Measurements from ENCODE around the gene STXBP5L. TPM values are rescaled to one million over a fixed set of nuclear protein-coding genes. Genes with fewer than 3 reads are reported as not detected.

STXBP5L gene
- total RNA-seq, result not detected
- not detected for polyA plus RNA-seq (2013, experiment 1 of 2)
- polyA plus RNA-seq (2013, experiment 2 of 2), result not detected
- total RNA-seq, result 0 to 0.24 (median 0) reads per million in 172 experiments

DNA sequence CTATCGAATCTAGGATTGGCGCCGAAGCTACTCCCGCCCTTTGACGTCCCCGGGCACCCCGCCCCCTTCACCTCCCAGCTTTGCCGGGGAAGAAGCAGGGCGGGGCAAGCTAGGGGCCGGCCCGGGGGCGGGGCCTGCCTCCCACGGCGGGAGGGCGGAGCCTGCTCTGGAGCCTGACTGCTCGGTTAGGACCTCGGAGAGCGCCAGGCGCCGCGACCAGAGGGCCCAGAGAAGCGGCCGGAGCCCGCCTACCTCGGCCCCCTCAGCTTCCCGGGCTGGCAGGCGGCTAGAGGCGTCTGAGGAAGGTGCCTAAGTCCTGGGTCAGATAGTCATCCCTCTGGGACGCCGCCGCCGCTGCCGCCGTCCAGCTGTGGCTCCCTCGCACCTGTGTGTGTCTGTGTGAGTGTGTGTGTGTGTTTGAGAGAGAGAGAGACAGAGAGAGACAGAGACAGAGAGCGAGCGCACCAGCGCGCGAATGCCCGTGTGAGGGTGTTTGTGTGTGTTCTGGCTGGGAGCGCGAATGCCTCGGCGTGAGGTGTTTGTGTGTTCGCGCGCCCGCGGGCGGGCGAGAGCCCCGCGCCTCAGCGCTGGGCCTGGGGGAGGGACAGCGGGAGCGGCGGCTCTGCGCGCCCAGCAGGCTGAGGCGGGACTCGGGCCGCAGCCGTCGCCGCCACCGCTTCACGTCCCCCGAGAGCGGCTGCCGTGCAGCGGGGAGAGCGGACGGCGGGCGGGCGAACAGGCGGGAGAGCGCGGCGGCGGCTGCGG, at the start of gene STXBP5L:
Gene STXBP5L (plus strand): TSS at position 176 of the 765 bp plus-strand sequence. CDS start 1,374 bp downstream, outside the sequence.
- H3K27me3 ChIP-seq (ENCODE audit: control insufficient read depth in 1 of 2, insufficient read depth in 2 of 2, low read length in 2 of 2), result peaks cover 26 to 60% of the 10 kb centered on the region in 2 experiments

DNA sequence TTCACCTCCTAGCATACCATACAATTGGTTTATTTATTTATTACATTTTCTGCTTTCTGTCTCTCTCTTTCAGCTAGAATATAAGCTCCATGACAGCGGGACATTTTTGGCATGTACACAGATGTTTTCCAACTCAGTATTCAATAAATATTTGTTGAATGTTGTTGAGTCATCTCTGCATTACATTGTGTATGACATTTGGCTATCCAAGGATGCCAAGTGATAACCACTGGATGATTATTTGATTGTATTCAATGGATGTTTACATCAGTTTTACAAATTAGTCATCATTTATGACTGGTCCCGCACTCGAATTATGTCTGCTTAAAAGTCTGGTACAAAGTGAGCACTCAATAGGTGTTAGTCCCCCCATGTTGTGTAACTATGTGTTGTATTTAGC, 49.5 kb upstream of the STXBP5L start:
- Mint-ChIP-seq H3K27ac (no peak overlapping the region), H3K36me3 (ENCODE audit: low read depth) (no peaks in the 10 kb centered on the region), H3K4me1 (ENCODE audit: low read depth) (no peaks in the 10 kb centered on the region), H3K27me3 (peaks cover 16% of the 10 kb centered on the region), H3K4me3 (no peak overlapping the region), H3K9me3 (no peaks in the 10 kb centered on the region)
- Histone ChIP-seq H3K9me3 (ENCODE audit: control insufficient read depth in 1 of 2, insufficient read depth in 1 of 2, low read length in 2 of 2) (no peaks in the 10 kb centered on the region), H3K4me3 (ENCODE audit: low read length) (no peak overlapping the region), H3K4me1 (ENCODE audit: insufficient read depth, low read length) (no peaks in the 10 kb centered on the region), H3K36me3 (ENCODE audit: insufficient read depth, low read length) (no peaks in the 10 kb centered on the region), H3K27me3 (ENCODE audit: control insufficient read depth in 1 of 2, insufficient read depth in 2 of 2, low read length in 2 of 2) (no peaks in the 10 kb centered on the region), H3K27ac (ENCODE audit: low read depth in 1 of 2, low read length in 2 of 2) (no peak overlapping the region)
- TF ChIP-seq, protein P1, sequence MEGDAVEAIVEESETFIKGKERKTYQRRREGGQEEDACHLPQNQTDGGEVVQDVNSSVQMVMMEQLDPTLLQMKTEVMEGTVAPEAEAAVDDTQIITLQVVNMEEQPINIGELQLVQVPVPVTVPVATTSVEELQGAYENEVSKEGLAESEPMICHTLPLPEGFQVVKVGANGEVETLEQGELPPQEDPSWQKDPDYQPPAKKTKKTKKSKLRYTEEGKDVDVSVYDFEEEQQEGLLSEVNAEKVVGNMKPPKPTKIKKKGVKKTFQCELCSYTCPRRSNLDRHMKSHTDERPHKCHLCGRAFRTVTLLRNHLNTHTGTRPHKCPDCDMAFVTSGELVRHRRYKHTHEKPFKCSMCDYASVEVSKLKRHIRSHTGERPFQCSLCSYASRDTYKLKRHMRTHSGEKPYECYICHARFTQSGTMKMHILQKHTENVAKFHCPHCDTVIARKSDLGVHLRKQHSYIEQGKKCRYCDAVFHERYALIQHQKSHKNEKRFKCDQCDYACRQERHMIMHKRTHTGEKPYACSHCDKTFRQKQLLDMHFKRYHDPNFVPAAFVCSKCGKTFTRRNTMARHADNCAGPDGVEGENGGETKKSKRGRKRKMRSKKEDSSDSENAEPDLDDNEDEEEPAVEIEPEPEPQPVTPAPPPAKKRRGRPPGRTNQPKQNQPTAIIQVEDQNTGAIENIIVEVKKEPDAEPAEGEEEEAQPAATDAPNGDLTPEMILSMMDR (IDR thresholded peaks at IDR 0.05), result no peak
- ChIA-PET POLR2A (no interaction called here), CTCF (no interaction called here)
- intact Hi-C loops (cut with DNase I, micrococcal nuclease), result no loop called here
- ATAC-seq (ENCODE audit: poor library complexity) (no peak), DNase-seq (no peak)

More for the DNA sequence above, at the start of gene STXBP5L:
- H3K9me3 Mint-ChIP-seq, result peaks cover 13% of the 10 kb centered on the region
- TF ChIP-seq, protein P1 (IDR thresholded peaks at IDR 0.05), result no peak
- POLR2A ChIA-PET, result no interaction called here
- peak within 1 kb of the TSS; percentile 33 for H3K4me3 ChIP-seq (ENCODE audit: low read length)
- intact Hi-C loops (cut with DNase I, micrococcal nuclease), result no loop called here
- H3K36me3 ChIP-seq (ENCODE audit: insufficient read depth, low read length), result no peaks in the 10 kb centered on the region
- DNase-seq (peak in 7 of 14 experiments; percentile 3 to 42 (median 18)), ATAC-seq (ENCODE audit: poor library complexity) (no peak)
- no peak within 1 kb of the TSS for H3K27ac Mint-ChIP-seq
- peaks cover 11% of the 10 kb centered on the region for H3K4me1 ChIP-seq (ENCODE audit: insufficient read depth, low read length)
- H3K4me1 Mint-ChIP-seq (ENCODE audit: low read depth), result peaks cover 22% of the 10 kb centered on the region
- no peaks in the 10 kb centered on the region for H3K36me3 Mint-ChIP-seq (ENCODE audit: low read depth)
- CTCF ChIA-PET, result no interaction called here
- peaks cover 0 to 15% of the 10 kb centered on the region in 2 experiments for H3K9me3 ChIP-seq (ENCODE audit: control insufficient read depth in 1 of 2, insufficient read depth in 1 of 2, low read length in 2 of 2)
- H3K4me3 Mint-ChIP-seq, result peak within 1 kb of the TSS; percentile 66
- peaks cover 81% of the 10 kb centered on the region for H3K27me3 Mint-ChIP-seq
- H3K27ac ChIP-seq (ENCODE audit: low read depth in 1 of 2, low read length in 2 of 2), result no peak within 1 kb of the TSS

DNA sequence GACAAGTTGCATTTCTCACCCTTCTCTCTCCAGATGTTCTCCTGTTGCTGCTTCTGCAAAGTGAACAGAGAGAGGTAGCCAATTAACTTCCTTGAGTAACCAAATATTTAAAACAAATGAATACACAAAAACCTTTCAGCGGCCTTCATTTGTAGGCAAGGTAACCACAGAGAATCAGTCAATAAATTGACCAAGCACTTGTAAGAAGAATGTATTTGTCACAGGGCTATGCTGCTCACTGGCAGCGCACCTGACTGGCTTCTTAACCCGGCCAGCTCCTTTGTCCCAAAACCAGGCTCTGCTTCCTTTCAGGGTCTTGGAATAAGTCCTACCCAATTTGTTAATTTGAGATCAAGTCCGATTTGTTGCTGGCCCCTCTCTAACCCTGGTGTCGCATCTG, 43.5 kb upstream of the STXBP5L start:
- Histone ChIP-seq H3K4me1 (ENCODE audit: insufficient read depth, low read length) (no peaks in the 10 kb centered on the region), H3K27ac (ENCODE audit: low read depth in 1 of 2, low read length in 2 of 2) (no peak overlapping the region), H3K27me3 (ENCODE audit: control insufficient read depth in 1 of 2, insufficient read depth in 2 of 2, low read length in 2 of 2) (no peaks in the 10 kb centered on the region), H3K9me3 (ENCODE audit: control insufficient read depth in 1 of 2, insufficient read depth in 1 of 2, low read length in 2 of 2) (no peaks in the 10 kb centered on the region), H3K4me3 (ENCODE audit: low read length) (no peak overlapping the region), H3K36me3 (ENCODE audit: insufficient read depth, low read length) (no peaks in the 10 kb centered on the region)
- Mint-ChIP-seq H3K4me1 (ENCODE audit: low read depth) (no peaks in the 10 kb centered on the region), H3K9me3 (no peaks in the 10 kb centered on the region), H3K27me3 (peaks cover 22% of the 10 kb centered on the region), H3K36me3 (ENCODE audit: low read depth) (no peaks in the 10 kb centered on the region), H3K4me3 (no peak overlapping the region), H3K27ac (no peak overlapping the region)
- DNase-seq, result no peak
- TF ChIP-seq, protein P1 (IDR thresholded peaks at IDR 0.05), result no peak
- intact Hi-C loops (cut with DNase I, micrococcal nuclease), result no loop called here
- POLR2A ChIA-PET, result no interaction called here
- ATAC-seq (ENCODE audit: poor library complexity), result no peak
- CTCF ChIA-PET, result no interaction called here

Data from CD4-positive, alpha-beta T cell (primary cell).